GM15510 (cell line): Measurements from ENCODE around the gene IKZF1.

Experiments used
- POLR2A ChIP-seq: IDR thresholded peaks from 3 replicates; pipeline ENCODE4 v1.6.1; 2011; ENCODE audit warnings: borderline replicate concordance; ENCODE audit not compliant: insufficient read length; ENCODE audit errors: extremely low read depth

The IKZF1 gene

DNA sequence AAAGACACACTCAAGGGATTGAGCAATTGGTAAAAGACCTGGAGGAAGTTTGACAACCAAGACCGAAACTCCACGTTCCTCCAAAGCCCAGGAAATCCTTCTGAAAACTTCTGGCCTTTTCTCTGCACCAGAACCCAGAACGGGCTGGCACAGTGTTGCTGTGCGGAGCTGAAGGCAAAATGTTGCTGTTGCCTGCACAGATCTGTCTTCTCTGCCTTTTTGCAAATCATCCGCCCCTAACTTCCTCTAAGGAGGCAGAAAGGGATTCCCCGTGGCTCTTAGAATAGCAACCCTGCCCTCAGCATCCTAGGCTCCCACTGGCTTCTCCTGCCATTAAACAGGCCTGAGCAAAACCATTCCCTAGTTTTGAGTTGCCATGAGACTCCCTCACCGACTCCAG is 100.7 kb downstream of the IKZF1 start:
- no peak for TF ChIP-seq POLR2A

DNA sequence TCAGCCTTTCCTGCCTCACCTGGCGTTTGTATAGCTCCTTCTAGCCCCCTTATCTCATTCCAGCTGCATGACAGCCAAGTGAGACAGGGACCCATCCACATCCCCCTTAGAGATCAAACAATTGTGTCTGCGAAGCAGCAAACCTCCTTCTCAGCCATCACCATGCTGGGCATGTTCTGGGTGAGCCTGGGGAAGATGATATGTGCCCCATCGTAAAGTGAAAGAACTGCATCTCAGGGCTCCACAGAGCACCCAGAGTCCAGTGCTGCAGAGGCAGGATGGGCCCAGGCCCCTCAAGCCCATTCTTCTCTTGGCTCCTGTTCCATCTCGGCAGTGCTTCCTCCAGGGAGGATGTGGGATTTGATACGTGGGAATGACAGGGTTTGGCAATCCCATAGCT is 102.4 kb downstream of the IKZF1 start:
- no peak for TF ChIP-seq POLR2A

DNA sequence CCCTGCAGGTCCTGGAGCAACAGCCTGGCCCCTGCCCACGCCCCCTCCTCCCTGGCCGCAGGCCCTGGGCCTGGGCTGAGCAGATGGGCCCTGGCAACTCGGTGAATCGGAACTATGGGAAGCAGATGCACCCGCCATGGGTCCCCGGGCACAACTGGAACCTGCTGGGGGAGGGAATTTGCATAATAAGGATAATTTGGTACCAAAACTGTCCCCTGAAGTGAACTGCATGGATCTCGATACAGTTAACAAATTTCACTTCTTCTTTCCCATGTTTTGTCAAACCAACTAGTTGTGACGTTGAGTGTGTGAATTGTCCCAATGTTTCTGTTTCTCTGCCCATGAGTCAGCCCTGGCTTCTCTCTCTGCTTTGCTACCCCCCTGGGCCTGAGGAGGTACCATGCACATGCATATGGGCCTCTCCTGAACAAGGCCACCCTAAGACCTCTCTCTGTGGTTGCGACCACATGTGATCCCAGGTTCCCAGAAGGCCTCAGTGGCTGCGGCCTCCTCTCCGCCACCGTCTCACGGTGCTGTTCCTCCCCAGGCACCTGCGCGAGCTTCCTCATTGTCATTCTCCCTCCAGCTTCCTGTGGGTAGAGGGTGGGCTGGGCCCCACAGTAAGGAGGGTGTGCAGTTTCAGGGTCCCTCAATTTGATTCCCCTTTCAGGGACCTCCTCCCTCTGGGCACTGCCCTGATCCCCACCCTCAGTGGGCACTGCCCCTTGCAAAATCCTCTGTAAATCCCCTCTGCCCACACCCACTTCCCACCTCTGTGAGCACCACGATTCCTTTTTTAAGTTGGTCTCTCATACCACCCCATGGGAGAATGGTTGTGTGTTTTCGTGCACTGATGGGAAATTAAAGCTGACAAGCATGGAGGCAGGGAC is 105.6 kb downstream of the IKZF1 start:
- no peak for TF ChIP-seq POLR2A

DNA sequence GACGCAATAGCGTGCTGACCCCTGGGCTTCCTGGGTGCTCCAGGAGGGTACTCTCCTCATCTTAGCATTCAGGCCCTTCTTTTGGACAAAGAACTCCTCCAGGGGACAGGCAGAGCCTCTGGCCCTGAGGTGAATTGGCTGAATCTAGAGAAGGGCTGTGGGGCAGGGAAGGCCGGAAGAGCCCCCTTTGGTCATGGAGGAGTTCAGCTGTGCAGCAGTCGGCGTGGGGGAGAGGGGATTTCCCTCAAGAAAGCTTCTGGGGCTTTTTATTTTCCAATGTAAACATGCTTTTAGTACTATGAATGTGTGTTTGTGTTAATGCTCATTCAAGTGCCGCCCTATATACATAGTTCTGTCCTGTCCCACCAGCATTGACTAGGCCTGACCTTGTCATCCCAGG is 106.8 kb downstream of the IKZF1 start:
- TF ChIP-seq POLR2A = no peak

DNA sequence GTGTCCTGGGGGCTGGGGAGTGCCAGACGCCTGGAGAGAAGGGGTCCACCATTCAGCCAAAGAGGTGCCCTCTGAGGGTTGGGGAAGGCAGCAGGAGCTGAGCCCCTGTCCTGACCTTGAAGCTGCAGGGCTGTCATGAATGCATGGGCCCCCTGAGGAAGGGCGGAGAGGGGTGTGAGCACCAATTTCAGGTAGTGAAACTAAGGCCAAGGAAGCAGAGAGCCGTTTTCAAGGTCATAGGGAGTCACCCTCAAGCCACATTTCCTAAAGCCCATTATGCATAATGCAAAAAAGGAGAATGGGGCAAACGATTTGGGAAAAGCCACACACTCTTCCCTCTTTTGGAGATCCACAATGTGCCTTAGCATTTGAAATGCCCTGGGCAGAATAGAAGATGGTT is 108.5 kb downstream of the IKZF1 start:
- TF ChIP-seq POLR2A = no peak

GRCh38 chr7:50413561-50413960 is 109.0 kb downstream of the IKZF1 start:
- no peak for TF ChIP-seq POLR2A

DNA sequence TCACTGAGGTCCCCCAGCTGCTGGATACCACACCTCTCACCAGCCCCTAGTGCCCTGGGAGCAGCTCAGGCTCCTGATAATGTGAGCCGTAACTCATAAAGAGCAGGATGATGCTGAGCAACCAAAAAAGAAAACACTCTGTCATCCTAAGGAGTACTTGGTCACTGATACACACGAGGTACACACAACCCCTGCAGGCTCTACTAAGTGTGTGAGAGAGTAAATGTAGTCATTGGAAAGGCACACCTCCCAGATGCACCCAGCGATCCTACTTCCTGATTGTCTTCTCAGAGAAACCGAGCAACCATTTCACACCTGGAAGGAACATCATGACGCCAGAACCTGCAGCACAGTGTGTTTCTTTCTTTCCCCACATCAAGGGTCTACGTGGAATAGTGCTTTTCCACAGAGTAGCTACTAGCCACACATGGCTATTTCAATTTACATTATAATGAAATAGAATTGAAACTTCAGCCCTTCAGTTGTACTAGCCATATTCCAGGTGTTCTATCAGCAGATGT is 111.4 kb downstream of the IKZF1 start:
- TF ChIP-seq POLR2A = no peak

DNA sequence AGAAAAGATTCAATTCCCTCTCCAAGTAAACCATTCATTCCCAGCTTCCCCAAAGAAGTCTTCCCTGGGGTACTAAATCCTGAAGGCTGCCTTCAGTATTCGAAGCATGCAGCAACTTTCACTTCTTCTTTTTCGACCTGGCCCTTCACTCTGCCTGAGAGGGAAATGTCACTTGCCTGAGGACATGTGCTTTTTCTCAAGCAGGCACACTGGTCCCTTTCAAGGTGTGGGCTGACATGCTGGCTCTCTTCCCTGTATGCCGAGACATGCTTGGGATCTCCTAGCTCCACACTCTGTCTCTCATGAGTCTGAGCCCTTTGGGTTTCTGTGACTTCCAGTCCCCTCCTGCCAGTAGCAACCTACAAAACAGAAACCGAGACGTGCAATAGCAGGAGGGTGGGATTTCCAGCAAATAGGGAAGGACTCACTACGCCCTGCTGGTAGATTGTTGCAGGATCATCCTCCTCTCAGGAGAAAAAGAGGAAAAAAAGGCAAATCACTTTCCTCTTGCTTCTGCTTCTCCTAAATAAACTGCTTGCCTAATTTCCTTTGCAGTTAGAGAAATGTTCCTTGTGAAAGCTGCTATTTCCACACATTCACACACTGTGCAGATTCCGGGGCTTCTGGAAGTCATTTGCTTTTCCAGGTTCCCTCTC is 112.1 kb downstream of the IKZF1 start:
- TF ChIP-seq POLR2A = no peak

GRCh38 chr7:50418086-50418515 is 113.6 kb downstream of the IKZF1 start:
- TF ChIP-seq POLR2A = no peak

GRCh38 chr7:50418526-50419290 is 114.2 kb downstream of the IKZF1 start:
- TF ChIP-seq POLR2A = no peak

DNA sequence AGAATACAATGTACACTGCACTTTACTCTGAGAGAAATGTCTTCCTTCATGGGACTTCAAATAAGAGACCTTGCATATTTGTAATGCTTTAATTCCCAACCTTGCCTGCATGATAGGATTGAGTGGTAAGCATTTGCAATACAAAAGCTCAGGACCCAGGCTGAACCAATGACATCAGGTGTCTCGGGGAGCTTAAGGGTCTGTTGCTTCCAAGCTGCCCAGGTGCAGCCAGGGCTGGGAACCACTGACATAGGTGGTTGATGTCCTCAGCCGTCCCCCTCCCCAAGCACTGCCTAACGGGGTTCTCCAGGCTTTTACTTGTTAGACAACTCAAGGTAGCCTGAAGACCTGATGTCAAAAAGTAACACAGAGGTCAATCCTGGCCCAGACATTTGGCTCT is 116.5 kb downstream of the IKZF1 start:
- no peak for TF ChIP-seq POLR2A

- TF ChIP-seq POLR2A = no peak
These were observed 118.3 kb downstream of the IKZF1 start for GRCh38 chr7:50422858-50423257.

DNA sequence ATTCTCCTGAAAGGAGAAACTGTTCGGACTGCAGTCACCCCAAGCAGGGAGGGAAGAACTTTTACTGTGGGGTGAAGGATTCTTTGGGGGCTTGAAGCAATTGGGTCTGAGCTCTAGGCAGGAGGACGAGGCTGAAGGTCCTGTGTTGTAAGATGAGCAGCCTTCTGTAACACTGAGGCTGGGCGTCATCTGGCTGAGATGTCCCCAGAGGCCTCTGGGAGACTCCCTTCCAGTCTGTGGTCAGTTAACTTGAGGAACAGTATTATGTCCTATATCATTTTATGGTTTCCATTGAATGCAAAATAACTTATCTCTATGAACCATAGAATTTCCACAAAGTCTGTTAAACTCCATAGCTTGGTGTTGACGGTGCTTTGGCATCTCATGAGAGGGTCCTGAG is 119.3 kb downstream of the IKZF1 start:
- no peak for TF ChIP-seq POLR2A

GRCh38 chr7:50425318-50425717 is 120.8 kb downstream of the IKZF1 start:
- no peak for TF ChIP-seq POLR2A
